ENCODE measurements around the gene ELFN1. TPM values are rescaled to one million over a fixed set of nuclear protein-coding genes. Genes with fewer than 3 reads are reported as not detected.

The ELFN1 gene
- total RNA-seq (ENCODE audit: low replicate concordance): 1.6 and 3.8 TPM in 2 replicates

DNA sequence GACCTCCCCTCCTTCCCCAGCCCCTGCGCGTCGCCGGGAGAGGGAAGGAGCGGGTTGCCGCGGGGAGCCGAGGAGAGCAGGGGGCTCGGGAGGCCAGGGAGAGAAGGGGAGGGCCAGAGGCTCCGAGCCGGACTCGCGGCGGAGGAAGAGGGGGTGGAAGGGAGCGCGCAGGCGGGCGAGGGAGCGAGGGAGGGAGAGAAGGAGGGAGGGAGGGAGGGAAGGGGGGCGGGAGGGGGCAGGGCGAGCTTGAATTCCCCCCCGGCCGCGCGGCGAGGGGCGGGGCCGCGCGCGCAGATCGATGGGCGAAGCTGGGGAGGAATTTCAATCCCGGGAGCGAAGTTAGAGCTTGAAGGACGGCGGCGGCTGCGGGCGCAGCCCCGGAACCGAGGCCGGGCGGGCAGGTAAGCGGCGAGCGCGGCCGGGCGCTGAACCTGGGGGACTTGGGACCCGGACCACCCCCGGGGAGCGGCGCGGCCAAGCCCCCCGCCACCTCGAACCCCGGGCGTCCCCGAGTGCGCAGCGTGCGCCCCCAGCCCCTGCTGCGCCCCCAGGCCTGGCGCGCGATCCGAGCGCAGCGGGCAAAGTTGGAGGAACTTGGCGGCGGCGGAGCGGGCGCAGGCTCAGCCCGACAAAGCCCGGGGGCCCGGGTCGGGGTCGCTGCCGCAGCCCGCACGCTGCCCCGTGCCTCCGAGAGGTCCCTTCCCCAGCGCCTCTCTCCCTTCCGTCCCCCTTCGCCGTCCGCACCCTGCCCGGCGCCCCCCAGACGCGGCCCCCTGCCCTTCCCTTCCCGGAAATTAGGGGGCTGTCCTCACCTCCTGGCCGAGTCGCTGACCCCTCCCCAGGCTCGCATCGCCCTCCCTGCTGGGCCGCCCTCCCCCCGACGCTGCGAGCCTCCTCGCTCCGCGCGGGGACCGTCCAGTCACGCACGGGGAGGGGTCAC is at the start of gene ELFN1:
Gene ELFN1 (plus strand): TSS at position 324 of the 940 bp plus-strand sequence. CDS start 74,320 bp downstream, outside the sequence.
- peak within 1 kb of the TSS; percentile 56 for H3K4me3 ChIP-seq (ENCODE audit: low read depth, low read length)
- TF ChIP-seq, protein P1, sequence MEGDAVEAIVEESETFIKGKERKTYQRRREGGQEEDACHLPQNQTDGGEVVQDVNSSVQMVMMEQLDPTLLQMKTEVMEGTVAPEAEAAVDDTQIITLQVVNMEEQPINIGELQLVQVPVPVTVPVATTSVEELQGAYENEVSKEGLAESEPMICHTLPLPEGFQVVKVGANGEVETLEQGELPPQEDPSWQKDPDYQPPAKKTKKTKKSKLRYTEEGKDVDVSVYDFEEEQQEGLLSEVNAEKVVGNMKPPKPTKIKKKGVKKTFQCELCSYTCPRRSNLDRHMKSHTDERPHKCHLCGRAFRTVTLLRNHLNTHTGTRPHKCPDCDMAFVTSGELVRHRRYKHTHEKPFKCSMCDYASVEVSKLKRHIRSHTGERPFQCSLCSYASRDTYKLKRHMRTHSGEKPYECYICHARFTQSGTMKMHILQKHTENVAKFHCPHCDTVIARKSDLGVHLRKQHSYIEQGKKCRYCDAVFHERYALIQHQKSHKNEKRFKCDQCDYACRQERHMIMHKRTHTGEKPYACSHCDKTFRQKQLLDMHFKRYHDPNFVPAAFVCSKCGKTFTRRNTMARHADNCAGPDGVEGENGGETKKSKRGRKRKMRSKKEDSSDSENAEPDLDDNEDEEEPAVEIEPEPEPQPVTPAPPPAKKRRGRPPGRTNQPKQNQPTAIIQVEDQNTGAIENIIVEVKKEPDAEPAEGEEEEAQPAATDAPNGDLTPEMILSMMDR (IDR thresholded peaks at IDR 0.05; ENCODE audit: insufficient read depth, low read length): no peak
- peak; percentile 40 for DNase-seq (ENCODE audit: low read depth)

DNA sequence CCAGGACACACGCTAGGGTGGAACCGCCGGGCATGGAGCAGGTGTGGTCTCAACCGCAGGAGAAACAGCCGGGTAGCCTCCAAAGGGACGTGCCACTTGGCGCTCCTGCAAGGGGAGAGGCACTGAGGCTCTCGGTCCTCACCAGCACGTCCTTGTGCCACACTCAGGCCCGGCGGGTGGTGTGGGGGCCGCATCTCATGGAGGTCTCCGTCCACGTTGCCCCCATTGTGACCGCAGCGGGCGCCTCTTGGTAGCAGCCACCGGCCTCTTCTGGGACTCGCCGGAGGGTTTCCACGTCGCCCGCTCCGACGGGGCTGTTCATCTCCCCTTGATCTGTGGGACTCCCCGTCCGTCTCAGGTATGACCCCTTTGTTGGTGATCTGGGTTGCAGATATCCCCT is 49.2 kb upstream of the ELFN1 start:
- TF ChIP-seq, protein P1 (IDR thresholded peaks at IDR 0.05; ENCODE audit: insufficient read depth, low read length): no peak
- no peak overlapping the region for H3K4me3 ChIP-seq (ENCODE audit: low read depth, low read length)
- DNase-seq (ENCODE audit: low read depth): no peak

DNA sequence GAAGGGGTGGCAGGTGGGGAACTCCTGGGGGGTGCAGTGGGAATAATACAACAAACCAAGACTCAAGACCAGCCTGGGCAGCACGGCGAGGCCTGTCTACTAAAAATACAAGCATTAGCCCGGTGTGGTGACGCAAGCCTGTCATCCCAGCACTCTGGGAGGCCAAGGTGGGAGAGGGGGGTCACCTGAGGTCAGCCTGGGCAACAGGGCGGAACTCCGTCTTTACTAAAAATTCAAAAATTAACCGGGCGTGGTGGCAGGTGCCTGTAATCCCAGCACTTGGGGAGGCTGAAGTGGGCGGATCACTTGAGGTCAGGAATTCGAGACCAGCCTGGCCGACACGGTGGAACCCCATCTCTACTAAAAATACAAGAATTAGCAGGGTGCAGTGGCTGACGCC is 48.4 kb upstream of the ELFN1 start:
- H3K4me3 ChIP-seq (ENCODE audit: low read depth, low read length): no peak overlapping the region
- no peak for DNase-seq (ENCODE audit: low read depth)
- TF ChIP-seq, protein P1 (IDR thresholded peaks at IDR 0.05; ENCODE audit: insufficient read depth, low read length): no peak

DNA sequence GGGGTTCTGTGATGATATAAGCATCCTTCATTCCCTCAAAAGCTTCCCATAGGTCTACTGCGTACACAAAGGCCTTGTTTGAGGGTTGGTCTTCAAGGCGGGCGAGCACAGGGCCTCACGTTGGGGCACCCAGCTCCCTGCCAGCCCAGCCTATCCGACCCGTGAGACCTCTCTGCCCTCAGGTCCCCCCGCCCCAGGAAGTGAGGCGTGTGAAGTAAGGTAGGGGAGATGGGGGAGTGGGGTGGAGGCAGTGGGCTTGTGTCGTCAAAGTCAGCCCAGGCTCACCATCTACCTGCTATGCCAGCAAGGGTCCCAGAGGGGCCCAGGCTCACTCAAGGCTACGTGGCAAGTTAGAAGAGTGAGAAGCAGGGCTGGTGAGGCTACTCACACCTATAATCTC is 47.6 kb upstream of the ELFN1 start:
- TF ChIP-seq, protein P1 (IDR thresholded peaks at IDR 0.05; ENCODE audit: insufficient read depth, low read length): no peak
- H3K4me3 ChIP-seq (ENCODE audit: low read depth, low read length): no peak overlapping the region
- no peak for DNase-seq (ENCODE audit: low read depth)

DNA sequence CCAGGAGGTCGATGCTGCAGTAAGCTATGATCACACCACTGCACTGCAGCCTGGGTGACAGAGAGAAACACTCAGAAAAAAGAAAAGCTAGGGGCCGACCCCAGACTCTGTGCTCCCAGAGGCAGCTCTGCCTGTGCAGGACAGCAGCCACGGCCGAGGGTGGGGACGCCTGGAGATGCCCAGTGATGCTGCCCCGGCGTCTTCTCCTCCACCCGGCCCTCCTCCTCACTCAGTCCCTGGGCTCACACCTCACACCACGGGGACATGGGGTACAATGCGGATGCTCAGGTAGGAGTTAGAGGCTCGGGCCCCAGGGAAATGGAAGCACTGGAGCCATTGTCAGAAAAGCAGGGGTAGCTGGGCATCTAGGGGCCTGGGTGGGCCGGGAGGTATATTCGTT is 46.3 kb upstream of the ELFN1 start:
- DNase-seq (ENCODE audit: low read depth): no peak
- no peak overlapping the region for H3K4me3 ChIP-seq (ENCODE audit: low read depth, low read length)
- TF ChIP-seq, protein P1 (IDR thresholded peaks at IDR 0.05; ENCODE audit: insufficient read depth, low read length): no peak

DNA sequence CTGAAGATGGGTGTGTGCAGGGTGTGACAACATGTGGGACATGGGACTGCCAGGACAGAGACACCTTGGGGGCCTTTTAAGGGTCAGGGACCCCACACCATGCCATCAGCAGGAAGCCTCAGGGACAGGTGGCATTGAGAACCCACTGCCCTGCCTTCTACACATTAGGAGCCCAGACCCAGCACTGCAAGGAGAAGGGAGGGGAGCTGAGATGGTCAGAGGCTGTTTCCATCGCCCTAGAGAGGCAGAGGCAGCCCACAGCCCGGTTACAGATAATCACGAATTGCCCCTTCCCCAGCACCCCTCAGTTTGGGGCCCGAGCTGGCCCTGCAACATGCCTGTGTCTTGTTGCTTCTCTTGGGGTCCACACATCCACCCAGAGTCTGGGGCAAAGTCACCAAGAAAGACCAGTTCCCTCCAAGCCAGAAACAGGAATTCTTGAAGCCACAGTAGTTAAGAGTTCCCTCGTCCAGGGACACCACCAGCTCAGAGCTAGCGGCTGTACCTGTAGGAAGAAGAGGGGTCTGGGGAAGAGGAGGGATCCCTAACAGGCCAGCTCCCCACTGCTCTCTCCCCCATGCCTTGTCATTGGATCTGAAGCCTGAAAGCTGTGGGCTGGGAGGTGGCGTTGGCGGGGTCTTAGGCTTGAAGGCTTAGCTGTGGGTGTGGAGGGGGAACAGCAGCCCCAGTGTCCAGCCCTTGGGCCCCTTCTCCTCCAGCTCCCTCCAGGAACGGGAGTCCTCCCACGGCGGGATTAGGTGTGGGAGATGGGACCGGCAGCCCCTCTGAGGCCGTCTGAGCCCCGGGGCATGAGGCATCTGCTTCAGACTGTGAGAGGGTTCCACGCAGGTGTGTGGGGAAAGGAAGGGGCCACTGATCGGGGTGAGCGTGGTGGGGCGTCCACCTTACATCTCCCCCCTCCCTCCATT is 44.8 kb upstream of the ELFN1 start:
- TF ChIP-seq, protein P1 (IDR thresholded peaks at IDR 0.05; ENCODE audit: insufficient read depth, low read length): no peak
- H3K4me3 ChIP-seq (ENCODE audit: low read depth, low read length): no peak overlapping the region
- DNase-seq (ENCODE audit: low read depth): no peak
